ENCODE data around the gene HPN. TPM values are rescaled to one million over a fixed set of nuclear protein-coding genes. Genes with fewer than 3 reads are reported as not detected.
A peak's percentile ranks its signal among the peaks of the same experiment; 100 is the strongest.

Gene HPN
- total and polyA plus RNA-seq, 2 of the 13 experiments (the other 11 are each of a cell fraction or from before 2014, with no cell fraction given): 46.7 to 261 TPM

GRCh38 chr19:34999498-35000337, 41.8 kb upstream of the HPN start, which contains the start of gene GRAMD1A (continued):
- TF ChIP-seq, protein P1, sequence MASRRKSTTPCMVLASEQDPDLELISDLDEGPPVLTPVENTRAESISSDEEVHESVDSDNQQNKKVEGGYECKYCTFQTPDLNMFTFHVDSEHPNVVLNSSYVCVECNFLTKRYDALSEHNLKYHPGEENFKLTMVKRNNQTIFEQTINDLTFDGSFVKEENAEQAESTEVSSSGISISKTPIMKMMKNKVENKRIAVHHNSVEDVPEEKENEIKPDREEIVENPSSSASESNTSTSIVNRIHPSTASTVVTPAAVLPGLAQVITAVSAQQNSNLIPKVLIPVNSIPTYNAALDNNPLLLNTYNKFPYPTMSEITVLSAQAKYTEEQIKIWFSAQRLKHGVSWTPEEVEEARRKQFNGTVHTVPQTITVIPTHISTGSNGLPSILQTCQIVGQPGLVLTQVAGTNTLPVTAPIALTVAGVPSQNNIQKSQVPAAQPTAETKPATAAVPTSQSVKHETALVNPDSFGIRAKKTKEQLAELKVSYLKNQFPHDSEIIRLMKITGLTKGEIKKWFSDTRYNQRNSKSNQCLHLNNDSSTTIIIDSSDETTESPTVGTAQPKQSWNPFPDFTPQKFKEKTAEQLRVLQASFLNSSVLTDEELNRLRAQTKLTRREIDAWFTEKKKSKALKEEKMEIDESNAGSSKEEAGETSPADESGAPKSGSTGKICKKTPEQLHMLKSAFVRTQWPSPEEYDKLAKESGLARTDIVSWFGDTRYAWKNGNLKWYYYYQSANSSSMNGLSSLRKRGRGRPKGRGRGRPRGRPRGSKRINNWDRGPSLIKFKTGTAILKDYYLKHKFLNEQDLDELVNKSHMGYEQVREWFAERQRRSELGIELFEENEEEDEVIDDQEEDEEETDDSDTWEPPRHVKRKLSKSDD (CRISPR knock-in tag; IDR thresholded peaks at IDR 0.05; ENCODE audit: low read depth): 0 out of 2 replicates have a peak, but pooled peaks have one; percentile 38
- TF ChIP-seq, protein P2, sequence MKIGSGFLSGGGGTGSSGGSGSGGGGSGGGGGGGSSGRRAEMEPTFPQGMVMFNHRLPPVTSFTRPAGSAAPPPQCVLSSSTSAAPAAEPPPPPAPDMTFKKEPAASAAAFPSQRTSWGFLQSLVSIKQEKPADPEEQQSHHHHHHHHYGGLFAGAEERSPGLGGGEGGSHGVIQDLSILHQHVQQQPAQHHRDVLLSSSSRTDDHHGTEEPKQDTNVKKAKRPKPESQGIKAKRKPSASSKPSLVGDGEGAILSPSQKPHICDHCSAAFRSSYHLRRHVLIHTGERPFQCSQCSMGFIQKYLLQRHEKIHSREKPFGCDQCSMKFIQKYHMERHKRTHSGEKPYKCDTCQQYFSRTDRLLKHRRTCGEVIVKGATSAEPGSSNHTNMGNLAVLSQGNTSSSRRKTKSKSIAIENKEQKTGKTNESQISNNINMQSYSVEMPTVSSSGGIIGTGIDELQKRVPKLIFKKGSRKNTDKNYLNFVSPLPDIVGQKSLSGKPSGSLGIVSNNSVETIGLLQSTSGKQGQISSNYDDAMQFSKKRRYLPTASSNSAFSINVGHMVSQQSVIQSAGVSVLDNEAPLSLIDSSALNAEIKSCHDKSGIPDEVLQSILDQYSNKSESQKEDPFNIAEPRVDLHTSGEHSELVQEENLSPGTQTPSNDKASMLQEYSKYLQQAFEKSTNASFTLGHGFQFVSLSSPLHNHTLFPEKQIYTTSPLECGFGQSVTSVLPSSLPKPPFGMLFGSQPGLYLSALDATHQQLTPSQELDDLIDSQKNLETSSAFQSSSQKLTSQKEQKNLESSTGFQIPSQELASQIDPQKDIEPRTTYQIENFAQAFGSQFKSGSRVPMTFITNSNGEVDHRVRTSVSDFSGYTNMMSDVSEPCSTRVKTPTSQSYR (CRISPR knock-in tag; IDR thresholded peaks at IDR 0.05; ENCODE audit: borderline replicate concordance): peak; percentile 26; the same call in 1 of the 2 replicates
- TF ChIP-seq ZC3H4 (CRISPR knock-in tag; IDR thresholded peaks at IDR 0.05; ENCODE audit: borderline replicate concordance): peak; percentile 76; the same call in 1 of the 2 replicates
- 0 out of 2 replicates have a peak, but pooled peaks have one; percentile 0 for TF ChIP-seq MYC (CRISPR knock-in tag; IDR thresholded peaks at IDR 0.05; ENCODE audit: borderline replicate concordance)
- no peak for TF ChIP-seq KMT2A (CRISPR knock-in tag; IDR thresholded peaks at IDR 0.05)
- no peak for TF ChIP-seq NRL (CRISPR knock-in tag; IDR thresholded peaks at IDR 0.05; ENCODE audit: borderline replicate concordance)
- TF ChIP-seq SP1 (IDR thresholded peaks at IDR 0.05): no peak
- TF ChIP-seq SP1 (CRISPR knock-in tag; IDR thresholded peaks at IDR 0.05): peak; percentile 51; the same call in 1 of the 2 replicates
- 0 out of 2 replicates have a peak, but pooled peaks have one; percentile 50 for TF ChIP-seq ZNF510 (CRISPR knock-in tag; IDR thresholded peaks at IDR 0.05; ENCODE audit: low read depth)
- TF ChIP-seq KDM5B (CRISPR knock-in tag; IDR thresholded peaks at IDR 0.05; ENCODE audit: borderline replicate concordance): peak; percentile 49; the same call in 1 of the 2 replicates
- TF ChIP-seq KLF6 (CRISPR knock-in tag; IDR thresholded peaks at IDR 0.05): no peak
- peak; percentile 52 for TF ChIP-seq AGO2 (optimal IDR thresholded peaks at IDR 0.05; ENCODE audit: low read depth, low read length)
- peak; percentile 49; the same call in 1 of the 2 replicates for TF ChIP-seq ZNF609 (CRISPR knock-in tag; IDR thresholded peaks at IDR 0.05; ENCODE audit: borderline replicate concordance)
- no peak for TF ChIP-seq ASH2L (IDR thresholded peaks at IDR 0.05; ENCODE audit: insufficient read length, low read depth, low read length)
- no peak for TF ChIP-seq PRPF4 (IDR thresholded peaks at IDR 0.05; ENCODE audit: low read depth, low read length, poor library complexity, severe bottlenecking)
